Transverse colon (tissue), 4 donors: ENCODE results near the gene CARMIL3. TPM values are rescaled to one million over a fixed set of nuclear protein-coding genes. Genes with fewer than 3 reads are reported as not detected.

ENCODE experiments used
- DNase-seq: peaks from one replicate; pipeline ENCODE4 v3.0.0-alpha.2; 2019
- H3K27ac ChIP-seq, 4 donors: fragments of 200-600 bp; sonication (generic); 2 replicates each; pipeline ENCODE4 v1.5.1; 2016 to 2018; ENCODE audit warnings: inconsistent platforms in 4 of 4
- H3K27me3 ChIP-seq: fragments of 200-600 bp; sonication (generic); 2 replicates; pipeline ENCODE4 v1.5.1; 2017; ENCODE audit warnings: inconsistent platforms
- H3K36me3 ChIP-seq, 4 donors: fragments of 200-600 bp; sonication (generic); 2 replicates each; pipeline ENCODE4 v1.5.1; 2017 to 2019; ENCODE audit warnings: inconsistent platforms in 4 of 4
- H3K4me1 ChIP-seq, 4 donors: fragments of 200-600 bp; sonication (generic); 2 replicates each; pipeline ENCODE4 v1.5.1; 2017 to 2020; ENCODE audit warnings: inconsistent platforms in 4 of 4
- H3K4me3 ChIP-seq, 4 donors: fragments of 200-600 bp; sonication (generic); 1 replicate in 1 of 4; 2 replicates in 3 of 4; pipeline versions ENCODE4 v1.5.1 to v1.6.1; 2017 to 2019; ENCODE audit warnings: inconsistent platforms in 4 of 4
- H3K9me3 ChIP-seq, 2 donors: fragments of 200-600 bp; sonication (generic); 2 replicates each; pipeline ENCODE4 v1.5.1; 2017 to 2019; ENCODE audit warnings: inconsistent platforms in 2 of 2
- CTCF ChIP-seq, 5 experiments: fragments of 200-600 bp in 3 of 5; fragments of 450-650 bp in 2 of 5; sonication (generic) in 3 of 5; IDR thresholded peaks; 1 replicate in 2 of 5; 2 replicates in 3 of 5; pipeline ENCODE4 v1.5.1; 2016 to 2017; ENCODE audit warnings: antibody characterized with exemption in 5 of 5, inconsistent platforms in 3 of 5, mild to moderate bottlenecking in 2 of 5, moderate library complexity in 1 of 5
- EP300 ChIP-seq: sonication (generic); formaldehyde crosslinking; IDR thresholded peaks from one replicate; pipeline ENCODE4 v1.6.1; 2017; ENCODE audit warnings: antibody characterized with exemption, low read depth
- POLR2A ChIP-seq: fragments of 450-650 bp; IDR thresholded peaks from one replicate; pipeline ENCODE4 v1.6.1; 2016; ENCODE audit warnings: antibody characterized with exemption, mild to moderate bottlenecking, moderate library complexity
- POLR2AphosphoS5 ChIP-seq, 3 donors: sonication (generic); formaldehyde crosslinking; IDR thresholded peaks; one replicate each; pipeline ENCODE4 v1.6.1; 2016; ENCODE audit warnings: antibody characterized with exemption in 3 of 3
- WGBS, 2 donors: methylation state at CpG; one replicate each; pipeline ENCODE4 v1.1.5; 2018; ENCODE audit warnings: low coverage in 1 of 2; 5-methylcytosine and 5-hydroxymethylcytosine counted together
- in situ Hi-C, 4 donors: fragments of 200-750 bp; cut with MboI; loops; one replicate each; pipeline versions ENCODE4 v1.15.0 to v1.15.1; 2017; ENCODE audit warnings: low sequenced_read_pairs in 3 of 4, low pct_ligation_motif_present in 1 of 4, low pct_unique_long_range_greater_than_20kb in 1 of 4
- intact Hi-C: fragments of 100-400 bp; cut with DNase I; formaldehyde crosslinking; loops from one replicate; pipeline ENCODE4 v1.15.1; 2023; ENCODE audit warnings: low total_unique reads
- total RNA-seq, 4 donors: library from RNA; depleted of rRNA; stranded (reverse); fragments of >200 nt; gene quantifications; one replicate each; pipeline ENCODE4 v1.1.0, GENCODE V29; 2016

The CARMIL3 gene
- total RNA-seq, 4 donors from 2014 or later = 0.20 to 4.1 (median 3.0) TPM

GRCh38 chr14:24113379-24113800 lies 61.6 kb downstream of the CARMIL3 start:
- H3K36me3 ChIP-seq = peaks cover 0 to 8% (median 4%) of the 10 kb centered on the region in 4 donors
- in situ Hi-C loops = no loop called here
- H3K9me3 ChIP-seq = no peaks in the 10 kb centered on the region
- peak overlapping the region; percentile 63 to 77 (median 69) for H3K4me3 ChIP-seq
- H3K27me3 ChIP-seq = no peaks in the 10 kb centered on the region
- DNase-seq = no peak
- WGBS, 2 donors = 9 to 14% methylated on average over 6 to 15 of the region's 15 CpGs
- H3K27ac ChIP-seq = peak overlapping the region; percentile 97 to 100 (median 99)
- H3K4me1 ChIP-seq = peaks cover 17 to 39% (median 24%) of the 10 kb centered on the region in 4 donors
- no peak for TF ChIP-seq EP300
- no peak for TF ChIP-seq POLR2A
- TF ChIP-seq CTCF (IDR thresholded peaks at IDR 0.05) = no peak
- TF ChIP-seq POLR2AphosphoS5 (IDR thresholded peaks at IDR 0.05) = no peak
- intact Hi-C loops = no loop called here

GRCh38 chr14:24113801-24114531 lies 62.2 kb downstream of the CARMIL3 start:
- intact Hi-C loops (no loop called here), in situ Hi-C loops (no loop called here)
- peak; percentile 93 for DNase-seq
- Histone ChIP-seq H3K4me3 (peak overlapping the region; percentile 63 to 77 (median 69)), H3K27ac (peak overlapping the region; percentile 97 to 100 (median 99)), H3K9me3 (no peaks in the 10 kb centered on the region), H3K27me3 (no peaks in the 10 kb centered on the region), H3K4me1 (peaks cover 14 to 33% (median 21%) of the 10 kb centered on the region in 4 donors), H3K36me3 (peaks cover 0 to 14% (median 7%) of the 10 kb centered on the region in 4 donors)
- 0% methylated on average over 3 to 42 of the region's 42 CpGs for whole genome bisulfite sequencing, 2 donors
- TF ChIP-seq EP300 (peak; percentile 2), POLR2AphosphoS5 (IDR thresholded peaks at IDR 0.05) (peak; percentile 17 to 75 (median 74)), CTCF (IDR thresholded peaks at IDR 0.05) (no peak), POLR2A (peak; percentile 84)

GRCh38 chr14:24114532-24115421 lies 63.0 kb downstream of the CARMIL3 start, which contains the start of the genes DCAF11 and NRL:
DCAF11 (plus strand) TSS chr14:24114777; CDS start chr14:24115595, 818 bp downstream.
NRL (minus strand) TSS chr14:24114949; CDS start chr14:24082848, 32,101 bp downstream.
- WGBS, 2 donors = 0% methylated on average over 3 to 57 of the region's 65 CpGs
- peak; percentile 83 for TF ChIP-seq EP300
- TF ChIP-seq POLR2AphosphoS5 (IDR thresholded peaks at IDR 0.05) = peak; percentile 54 to 80 (median 63)
- TF ChIP-seq POLR2A = peak; percentile 63
- no peak for TF ChIP-seq CTCF (IDR thresholded peaks at IDR 0.05)
- Histone ChIP-seq H3K36me3 (peaks cover 0 to 22% (median 11%) of the 10 kb centered on the region in 4 donors), H3K27ac (peak within 1 kb of the TSS; percentile 97 to 100 (median 99)), H3K4me3 (peak within 1 kb of the TSS; percentile 63 to 77 (median 69)), H3K27me3 (no peaks in the 10 kb centered on the region), H3K4me1 (peaks cover 11 to 30% (median 19%) of the 10 kb centered on the region in 4 donors), H3K9me3 (no peaks in the 10 kb centered on the region)
- intact Hi-C loops (no loop called here), in situ Hi-C loops (no loop called here)
- peak; percentile 99 for DNase-seq
